Stimulated activated CD8-positive, alpha-beta memory T cell treated with anti-CD3 and anti-CD28 coated beads, Interleukin-15, amount 100 ng/mL, for 4 hours (primary cell): ENCODE measurements around the gene BCKDHB.
A peak's percentile ranks its signal among the peaks of the same experiment; 100 is the strongest.

Experiments used
- DNase-seq, 2 donors: peaks; one replicate each; pipeline ENCODE4 v3.0.0-alpha.2; 2020; ENCODE audit warnings: low read depth in 2 of 2

Gene BCKDHB

GRCh38 chr6:80330961-80331360 is 224.5 kb downstream of the BCKDHB start:
- DNase-seq, result no peak

- DNase-seq, result no peak
Observed at GRCh38 chr6:80331522-80331921, 225.1 kb downstream of the BCKDHB start.

GRCh38 chr6:80331974-80332373 is 225.5 kb downstream of the BCKDHB start:
- DNase-seq, result no peak

GRCh38 chr6:80333342-80333741 is 226.9 kb downstream of the BCKDHB start:
- DNase-seq, result no peak

GRCh38 chr6:80335121-80335531 is 228.7 kb downstream of the BCKDHB start:
- no peak for DNase-seq

- no peak for DNase-seq
Observed at GRCh38 chr6:80336911-80337310, 230.4 kb downstream of the BCKDHB start.

- DNase-seq, result peak in 1 of 2 donors; percentile 17
Observed at GRCh38 chr6:80338201-80338836, 231.8 kb downstream of the BCKDHB start.

- DNase-seq, result no peak
Observed at GRCh38 chr6:80339421-80339820, 232.9 kb downstream of the BCKDHB start.

GRCh38 chr6:80340280-80340679 is 233.8 kb downstream of the BCKDHB start:
- no peak for DNase-seq

GRCh38 chr6:80340686-80341085 is 234.2 kb downstream of the BCKDHB start:
- DNase-seq, result no peak

GRCh38 chr6:80341330-80341729 is 234.9 kb downstream of the BCKDHB start:
- no peak for DNase-seq

- DNase-seq, result no peak
Observed at GRCh38 chr6:80343511-80343910, 237.0 kb downstream of the BCKDHB start.

- no peak for DNase-seq
Observed at GRCh38 chr6:80347101-80347500, 240.6 kb downstream of the BCKDHB start.

GRCh38 chr6:80348263-80348662 is 241.8 kb downstream of the BCKDHB start:
- DNase-seq, result no peak

GRCh38 chr6:80356000-80356399 is 249.5 kb downstream of the BCKDHB start:
- DNase-seq, result no peak

- no peak for DNase-seq
Observed at GRCh38 chr6:80356545-80356944, 250.1 kb downstream of the BCKDHB start.

GRCh38 chr6:80357081-80357480 is 250.6 kb downstream of the BCKDHB start:
- no peak for DNase-seq

GRCh38 chr6:80357674-80358073 is 251.2 kb downstream of the BCKDHB start:
- DNase-seq, result no peak

GRCh38 chr6:80363501-80364122 is 257.1 kb downstream of the BCKDHB start:
- DNase-seq, result no peak

GRCh38 chr6:80364149-80364548 is 257.7 kb downstream of the BCKDHB start:
- DNase-seq, result no peak

- DNase-seq, result no peak
Observed at GRCh38 chr6:80366051-80366450, 259.6 kb downstream of the BCKDHB start.

GRCh38 chr6:80366714-80367113 is 260.2 kb downstream of the BCKDHB start:
- no peak for DNase-seq

- no peak for DNase-seq
Observed at GRCh38 chr6:80376411-80376810, 269.9 kb downstream of the BCKDHB start.

GRCh38 chr6:80380566-80380965 is 274.1 kb downstream of the BCKDHB start:
- DNase-seq, result no peak
